Dermis microvascular lymphatic vessel endothelial cell (primary cell): ENCODE data around the gene SELENOO. TPM values are rescaled to one million over a fixed set of nuclear protein-coding genes. Genes with fewer than 3 reads are reported as not detected.

Experiments
- DNase-seq, 2 donors: peaks; one replicate each; pipeline versions ENCODE4 v3.0.0 to v3.0.0-alpha.2; 2010; ENCODE audit warnings: low read depth in 2 of 2
- total RNA-seq: library from RNA; depleted of rRNA; stranded (reverse); fragments of >200 nt; gene quantifications from 2 replicates; pipeline ENCODE4 v1.2.1, GENCODE V29; 2014

The SELENOO gene
- total RNA-seq, 1 donor from 2014 or later, result 15.8 TPM

GRCh38 chr22:50252082-50253045 is 51.6 kb downstream of the SELENOO start:
- peak in 1 of 2 donors; percentile 74 for DNase-seq

GRCh38 chr22:50253046-50253915 is 52.5 kb downstream of the SELENOO start:
- DNase-seq, result no peak

- no peak for DNase-seq
Measured at GRCh38 chr22:50253941-50254340, 53.1 kb downstream of the SELENOO start.

GRCh38 chr22:50255099-50255498 is 54.3 kb downstream of the SELENOO start:
- DNase-seq, result no peak

- DNase-seq, result no peak
Measured at GRCh38 chr22:50255607-50256006, 54.8 kb downstream of the SELENOO start.

- DNase-seq, result no peak
Measured at GRCh38 chr22:50256258-50256862, 55.5 kb downstream of the SELENOO start.

- no peak for DNase-seq
Measured at GRCh38 chr22:50257041-50257440, 56.2 kb downstream of the SELENOO start.

- DNase-seq, result no peak
Measured at GRCh38 chr22:50257451-50258360, 56.9 kb downstream of the SELENOO start.

- DNase-seq, result no peak
Measured at GRCh38 chr22:50258361-50259292, 57.8 kb downstream of the SELENOO start.

GRCh38 chr22:50259302-50259701 is 58.5 kb downstream of the SELENOO start:
- no peak for DNase-seq

- DNase-seq, result no peak
Measured at GRCh38 chr22:50260434-50260800, 59.6 kb downstream of the SELENOO start.

- DNase-seq, result peak in 1 of 2 donors; percentile 69
Measured at GRCh38 chr22:50260801-50261614, 60.2 kb downstream of the SELENOO start.

GRCh38 chr22:50261615-50262459 is 61.0 kb downstream of the SELENOO start, which contains the start of gene MAPK12:
MAPK12 (minus strand) TSS chr22:50261683; CDS start chr22:50261509, 174 bp downstream.
- peak in 1 of 2 donors; percentile 67 for DNase-seq

GRCh38 chr22:50262460-50262911 is 61.7 kb downstream of the SELENOO start:
- DNase-seq, result no peak

GRCh38 chr22:50262973-50263617 is 62.3 kb downstream of the SELENOO start:
- DNase-seq, result no peak

GRCh38 chr22:50264104-50264745 is 63.4 kb downstream of the SELENOO start:
- DNase-seq, result no peak
